ENCODE data around the gene COQ4. TPM values are rescaled to one million over a fixed set of nuclear protein-coding genes. Genes with fewer than 3 reads are reported as not detected.
A peak's percentile ranks its signal among the peaks of the same experiment; 100 is the strongest.

Gene COQ4
- total RNA-seq, 4 donors from 2014 or later: 25.1 to 42.4 (median 34.3) TPM

- peaks cover 23 to 25% of the 10 kb centered on the region in 2 donors for H3K4me1 ChIP-seq
- ATAC-seq: no peak
- in situ Hi-C loops (cut with MboI; ENCODE audit: low sequenced_read_pairs in 4 of 4): loop anchor here in 1 of 4 donors (10.0 kb wide), 1 partner anchor 46 kb away; no protein-coding TSS in a partner anchor
Observed at GRCh38 chr9:128369024-128369706, 46.5 kb downstream of the COQ4 start.

DNA sequence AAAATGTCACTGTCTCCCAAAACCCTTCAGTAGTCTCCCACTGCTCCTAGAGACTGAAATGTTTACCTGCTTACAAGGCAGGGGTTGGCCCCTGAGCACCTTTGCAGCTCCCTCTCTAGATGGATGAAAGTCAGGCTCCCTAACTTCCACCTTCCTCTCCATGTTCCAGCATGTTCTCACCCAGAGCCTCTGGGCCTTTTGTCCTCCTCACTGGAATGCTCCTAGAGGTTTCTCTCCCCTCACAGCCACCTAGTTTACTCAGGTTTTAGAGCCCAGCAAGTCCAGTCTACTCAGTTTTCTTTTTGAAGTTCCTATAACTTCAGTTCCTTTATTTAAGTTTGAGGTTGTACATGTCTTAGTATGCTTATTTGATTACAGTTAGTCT lies 47.7 kb downstream of the COQ4 start:
- no peaks in the 10 kb centered on the region for H3K9me3 ChIP-seq
- intact Hi-C loops (cut with DNase I; ENCODE audit: low total_unique reads) (loop anchor here (2.0 to 5.0 kb wide), 4 partner anchors 48 to 402 kb away; partner anchors contain the start of genes COQ4, GLE1, ODF2 and TRUB2), in situ Hi-C loops (cut with MboI; ENCODE audit: low sequenced_read_pairs in 4 of 4) (no loop called here)
- no peak for ATAC-seq
- no peak for DNase-seq
- no peaks in the 10 kb centered on the region for H3K36me3 ChIP-seq
- peaks cover 16 to 17% of the 10 kb centered on the region in 2 donors for H3K4me1 ChIP-seq
- H3K4me3 ChIP-seq: peak overlapping the region; percentile 73 to 87 (median 78)
- TF ChIP-seq CTCF (IDR thresholded peaks at IDR 0.05 in 4 of 5, conservative IDR thresholded peaks at IDR 0.05 in 1 of 5) (no peak), POLR2A (IDR thresholded peaks at IDR 0.05) (no peak)
- no peaks in the 10 kb centered on the region for H3K27me3 ChIP-seq
- peak overlapping the region; percentile 85 to 94 (median 92) for H3K27ac ChIP-seq

More at GRCh38 chr9:128369024-128369706, 46.5 kb downstream of the COQ4 start:
- H3K27ac ChIP-seq: no peak overlapping the region
- H3K27me3 ChIP-seq: no peaks in the 10 kb centered on the region
- intact Hi-C loops (cut with DNase I; ENCODE audit: low total_unique reads): no loop called here
- H3K4me3 ChIP-seq: no peak overlapping the region
- DNase-seq: no peak
- H3K36me3 ChIP-seq: no peaks in the 10 kb centered on the region
- no peak for TF ChIP-seq POLR2A (IDR thresholded peaks at IDR 0.05)
- TF ChIP-seq CTCF (IDR thresholded peaks at IDR 0.05 in 4 of 5, conservative IDR thresholded peaks at IDR 0.05 in 1 of 5): no peak
- H3K9me3 ChIP-seq: no peaks in the 10 kb centered on the region

- intact Hi-C loops (cut with DNase I; ENCODE audit: low total_unique reads): loop anchor here (1.0 to 5.0 kb wide), 5 partner anchors 9 to 401 kb away; partner anchors contain the start of genes COQ4, GLE1, ODF2 and TRUB2
- ATAC-seq: peak; percentile 97
- peaks cover 16 to 17% of the 10 kb centered on the region in 2 donors for H3K4me1 ChIP-seq
Observed at GRCh38 chr9:128370752-128371629, 48.4 kb downstream of the COQ4 start, which contains the start of gene URM1. Gene URM1 (plus strand): TSS chr9:128371374. CDS start chr9:128371381, 7 bp downstream.

More at GRCh38 chr9:128370752-128371629, 48.4 kb downstream of the COQ4 start, which contains the start of gene URM1:
- TF ChIP-seq CTCF (IDR thresholded peaks at IDR 0.05 in 4 of 5, conservative IDR thresholded peaks at IDR 0.05 in 1 of 5) (no peak), POLR2A (IDR thresholded peaks at IDR 0.05) (peak; percentile 87 to 93)
- Histone ChIP-seq H3K27ac (peak within 1 kb of the TSS; percentile 85 to 94 (median 92)), H3K27me3 (no peaks in the 10 kb centered on the region), H3K4me3 (peak within 1 kb of the TSS; percentile 73 to 87 (median 78)), H3K9me3 (no peaks in the 10 kb centered on the region), H3K36me3 (no peaks in the 10 kb centered on the region)
- in situ Hi-C loops (cut with MboI; ENCODE audit: low sequenced_read_pairs in 4 of 4): no loop called here
- DNase-seq: peak; percentile 87 to 94
